GM19099 (cell line): ENCODE measurements around the gene USP20.

Experiments used
- POLR2A ChIP-seq: IDR thresholded peaks from 3 replicates; pipeline ENCODE4 v1.6.1; 2011; ENCODE audit warnings: low read depth; ENCODE audit not compliant: insufficient read length; ENCODE audit errors: extremely low read depth

The USP20 gene

DNA sequence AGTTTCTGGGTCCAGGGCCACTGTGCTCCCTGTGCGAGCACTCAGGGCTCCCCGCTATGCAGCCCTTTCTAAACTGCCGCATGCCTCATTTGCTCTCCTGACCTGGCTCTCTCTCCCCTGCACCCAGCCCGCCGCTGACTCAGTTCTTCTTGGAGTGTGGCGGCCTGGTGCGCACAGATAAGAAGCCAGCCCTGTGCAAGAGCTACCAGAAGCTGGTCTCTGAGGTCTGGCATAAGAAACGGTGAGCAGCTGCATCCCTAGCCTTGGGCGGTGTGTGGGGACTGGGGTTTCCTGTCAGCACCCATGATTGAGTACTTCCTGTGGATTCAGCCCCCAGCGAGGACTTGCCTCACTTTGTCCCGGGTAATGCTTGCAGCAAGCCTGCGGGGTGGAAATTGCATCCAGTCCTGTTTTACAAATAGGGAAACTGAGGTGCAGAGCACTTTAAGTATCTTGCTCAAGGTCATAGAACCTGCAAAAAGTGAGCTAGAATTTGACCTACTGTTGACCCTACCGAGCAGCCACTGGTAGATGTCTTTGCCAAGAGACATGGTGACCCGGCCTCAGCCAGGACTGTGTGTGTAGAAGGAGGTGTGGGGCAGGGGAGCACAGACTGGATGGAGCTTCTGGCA is 27.9 kb downstream of the USP20 start:
- TF ChIP-seq POLR2A, result no peak

DNA sequence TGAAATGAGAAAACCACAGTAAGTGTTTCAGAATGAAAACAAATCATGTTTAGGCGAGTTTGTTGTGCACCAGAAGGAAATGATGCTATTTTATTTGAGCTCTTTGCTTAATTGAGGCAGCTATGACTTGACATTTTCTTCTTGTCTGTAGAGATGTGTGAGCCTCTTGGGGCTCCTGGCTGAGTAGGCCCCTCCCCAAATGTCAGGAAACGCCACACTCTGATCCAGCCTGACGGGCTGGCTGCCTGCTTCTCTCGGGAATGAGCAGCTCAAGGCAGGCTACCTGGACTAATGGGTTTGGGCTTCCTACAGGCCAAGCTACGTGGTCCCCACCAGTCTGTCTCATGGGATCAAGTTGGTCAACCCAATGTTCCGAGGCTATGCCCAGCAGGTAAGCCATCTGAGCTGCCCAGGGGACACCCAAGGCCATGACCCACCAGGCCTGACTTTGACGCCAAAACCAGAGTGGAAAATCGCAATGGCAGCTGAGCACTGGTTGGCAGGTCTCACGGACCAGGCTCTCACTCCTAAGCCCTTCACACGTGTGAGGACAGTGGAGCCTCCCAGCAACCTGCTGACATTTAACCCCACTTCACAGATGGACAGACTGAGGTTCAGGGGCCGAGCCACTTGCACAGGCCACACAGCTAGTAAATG is 29.9 kb downstream of the USP20 start:
- no peak for TF ChIP-seq POLR2A

DNA sequence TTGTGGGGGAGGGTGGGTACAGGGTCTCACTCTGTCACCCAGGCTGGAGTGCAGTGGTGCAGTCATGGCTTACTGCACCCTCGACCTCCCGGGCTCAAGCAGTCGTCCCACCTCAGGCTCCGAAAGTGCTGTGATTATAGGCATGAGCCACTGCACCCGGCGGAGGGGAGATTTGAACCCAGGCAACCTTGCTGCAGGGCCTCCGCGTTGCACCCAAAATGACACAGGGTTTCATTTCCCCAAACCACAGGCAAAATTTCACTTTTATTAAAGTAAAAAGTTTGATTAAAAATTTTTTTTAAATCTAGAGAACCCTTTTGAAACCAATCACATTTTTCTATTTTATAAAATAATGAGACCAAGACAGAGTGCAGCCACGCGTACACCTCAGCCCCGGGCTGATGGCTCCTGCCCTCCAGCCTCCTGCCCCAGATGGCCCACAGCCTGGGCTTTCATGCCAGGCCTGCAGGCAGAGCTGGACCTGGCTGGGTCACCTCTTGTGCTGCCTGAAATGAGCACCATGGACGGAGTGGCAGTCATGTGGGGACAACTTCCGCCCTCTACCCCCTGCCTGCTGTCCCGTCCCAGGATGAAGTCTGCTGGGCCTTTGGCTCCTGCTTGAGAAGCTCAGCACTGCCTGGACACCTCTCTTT is 30.5 kb downstream of the USP20 start:
- no peak for TF ChIP-seq POLR2A

DNA sequence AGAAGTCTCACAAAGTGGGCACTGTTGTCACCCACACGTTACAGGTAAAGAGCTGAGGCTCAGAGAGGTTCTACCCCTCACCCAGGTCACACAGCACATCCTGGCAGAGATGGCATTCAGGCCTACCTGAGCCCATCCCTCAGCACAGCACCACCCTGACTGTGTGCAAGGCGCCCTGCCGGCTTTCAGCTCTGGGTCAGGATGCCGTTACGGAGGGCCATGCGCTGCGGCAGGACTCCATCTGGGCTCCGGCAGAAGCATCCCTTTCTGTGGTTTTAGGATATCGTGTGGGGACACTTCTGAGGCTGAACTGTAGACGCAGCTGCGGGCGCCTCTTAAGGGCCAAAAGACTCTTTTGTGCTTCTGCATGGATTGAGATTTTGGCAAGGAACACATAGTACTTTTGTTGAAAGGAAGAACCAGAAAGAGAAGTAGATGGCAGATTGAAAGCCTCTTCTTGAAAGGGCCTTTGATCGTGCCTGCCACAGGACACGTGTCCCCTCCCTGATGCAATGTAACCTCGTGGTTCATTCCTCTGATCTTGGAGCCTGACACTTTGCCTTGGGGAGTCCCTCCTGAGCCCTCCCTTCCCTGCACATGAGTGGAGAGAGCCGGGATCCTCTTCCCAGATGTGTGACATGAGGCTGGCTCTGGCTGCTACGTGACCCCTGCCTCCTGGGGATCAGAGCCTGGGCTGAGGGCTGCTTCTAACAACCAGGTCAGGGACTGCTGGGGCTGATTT is 31.3 kb downstream of the USP20 start:
- TF ChIP-seq POLR2A, result no peak

DNA sequence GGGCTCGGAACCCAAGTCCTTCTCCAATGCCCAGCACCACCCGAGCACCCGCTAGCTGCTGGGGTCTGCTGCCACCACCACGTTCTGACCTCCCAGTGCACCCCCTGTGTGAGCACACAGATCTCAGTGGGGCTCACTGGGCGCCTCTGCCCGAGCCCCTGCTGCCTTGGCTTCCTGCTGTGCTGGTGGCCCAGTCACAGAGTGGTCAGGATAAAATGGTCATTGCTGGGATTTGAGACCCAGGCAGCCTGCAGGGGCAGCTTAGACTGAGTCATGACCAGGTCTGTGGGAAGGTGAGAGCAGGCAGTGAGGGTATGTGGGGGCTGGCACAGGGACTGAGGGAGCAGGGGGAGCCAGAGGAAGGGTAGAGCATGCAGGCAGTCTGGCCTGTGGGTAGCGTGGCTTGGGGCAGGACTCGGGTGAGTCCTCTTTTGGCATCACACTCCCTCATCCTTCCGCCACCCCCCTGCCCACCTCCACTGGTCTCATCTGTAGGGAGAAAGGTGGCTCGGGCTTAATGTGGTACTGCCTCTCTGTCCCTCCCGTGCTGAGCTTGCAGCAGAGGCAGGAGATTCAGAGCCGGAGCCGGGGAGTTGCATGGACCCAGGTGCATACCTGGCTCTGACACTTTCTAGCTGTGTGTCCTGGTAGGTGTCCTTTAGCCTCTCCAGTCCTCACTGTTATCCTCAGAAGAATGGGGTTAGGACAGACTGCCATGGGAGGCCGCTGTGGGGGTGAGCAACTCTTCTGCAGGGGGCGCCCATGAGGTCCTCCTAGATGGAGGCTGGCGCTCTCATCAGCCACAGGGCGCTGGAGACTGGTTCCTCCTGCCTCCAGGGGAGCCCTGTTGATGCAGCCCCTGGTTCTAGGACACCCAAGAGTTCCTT is 32.1 kb downstream of the USP20 start:
- TF ChIP-seq POLR2A, result no peak

GRCh38 chr9:129868023-129868871 is 33.0 kb downstream of the USP20 start:
- no peak for TF ChIP-seq POLR2A

- TF ChIP-seq POLR2A, result no peak
These were observed 33.7 kb downstream of the USP20 start for GRCh38 chr9:129868872-129869486.

GRCh38 chr9:129869585-129870501 is 34.6 kb downstream of the USP20 start:
- TF ChIP-seq POLR2A, result no peak

GRCh38 chr9:129871046-129871445 is 35.8 kb downstream of the USP20 start:
- no peak for TF ChIP-seq POLR2A

DNA sequence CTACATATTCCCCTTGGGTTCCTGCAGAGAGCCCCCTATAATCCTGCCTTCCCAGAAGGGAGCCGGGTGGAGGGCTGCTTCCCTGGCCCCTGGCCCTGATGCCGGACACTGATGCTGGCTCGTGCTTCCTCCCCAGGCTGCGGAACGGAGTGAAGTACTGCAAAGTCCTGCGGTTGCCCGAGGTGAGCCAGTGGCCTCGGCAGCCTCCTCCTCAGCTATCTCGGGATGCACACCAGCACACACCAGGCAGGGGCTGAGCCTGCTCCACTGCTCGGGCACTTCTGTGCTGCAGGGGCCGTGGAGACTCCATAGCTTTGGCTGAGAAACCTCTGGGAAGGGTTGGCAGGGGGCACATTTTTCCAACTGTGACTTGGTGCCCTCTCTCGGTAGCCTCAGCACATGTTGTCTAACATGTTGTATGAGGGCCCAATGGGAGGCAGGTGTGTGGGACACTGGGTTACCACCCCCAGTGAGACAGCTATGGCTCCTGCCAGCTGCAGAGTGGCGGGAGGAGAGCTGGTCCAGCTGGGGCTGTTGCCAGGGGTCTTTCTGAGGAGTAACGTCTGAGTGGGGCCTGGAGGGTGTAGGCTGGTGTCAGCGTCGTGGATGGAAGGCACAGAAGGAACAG is 38.4 kb downstream of the USP20 start:
- TF ChIP-seq POLR2A, result no peak

GRCh38 chr9:129874261-129875101 is 39.2 kb downstream of the USP20 start:
- TF ChIP-seq POLR2A, result no peak
